Psoas muscle (tissue), 8 donors: ENCODE results near the gene MMP23B. TPM values are rescaled to one million over a fixed set of nuclear protein-coding genes. Genes with fewer than 3 reads are reported as not detected.

Experiments used
- ATAC-seq, 4 donors: fragments of 200-7000 bp; cut with Tn5 transposase; one replicate each; pipeline ENCODE4 v1.9.1; 2020; ENCODE audit warnings: moderate library complexity in 3 of 4, mild to moderate bottlenecking in 2 of 4
- DNase-seq, 2 donors: peaks; one replicate each; pipeline ENCODE4 v3.0.0-alpha.2; 2020
- H3K27ac ChIP-seq: fragments of 200-600 bp; one replicate; pipeline ENCODE4 v1.8.0; 2022
- H3K27me3 ChIP-seq, 3 donors: fragments of 200-600 bp in 1 of 3; one replicate each; pipeline versions ENCODE4 v1.6.1 to v1.8.0; 2013 to 2022; ENCODE audit warnings: low read length in 2 of 3, mild to moderate bottlenecking in 2 of 3, moderate library complexity in 1 of 3; ENCODE audit not compliant: insufficient read depth in 3 of 3
- H3K36me3 ChIP-seq, 2 donors: fragments of 200-600 bp in 1 of 2; one replicate each; pipeline versions ENCODE4 v1.6.1 to v1.8.0; 2013 to 2022; ENCODE audit warnings: low read depth in 1 of 2, mild to moderate bottlenecking in 1 of 2, moderate library complexity in 1 of 2; ENCODE audit not compliant: insufficient read depth in 1 of 2
- H3K4me1 ChIP-seq: fragments of 200-600 bp; one replicate; pipeline ENCODE4 v1.8.0; 2022
- H3K4me3 ChIP-seq: fragments of 200-600 bp; one replicate; pipeline ENCODE4 v1.8.0; 2022; ENCODE audit warnings: mild to moderate bottlenecking
- H3K9me3 ChIP-seq: fragments of 200-600 bp; one replicate; pipeline ENCODE4 v1.8.0; 2022
- CTCF ChIP-seq: fragments of 200-600 bp; IDR thresholded peaks from one replicate; pipeline ENCODE4 v1.8.0; 2022; ENCODE audit warnings: antibody characterized with exemption
- WGBS, 3 donors: extraction: QIAGEN DNeasy Blood & Tissue Kit; methylation state at CpG; one replicate each; pipeline versions ENCODE4 v1.1.6 to v1.1.7; 2013; 5-methylcytosine and 5-hydroxymethylcytosine counted together
- intact Hi-C, 2 donors: fragments of 100-400 bp; cut with DNase I; formaldehyde crosslinking; loops; one replicate each; pipeline versions ENCODE4 v1.11.0 to v1.14.2; 2022
- polyA plus RNA-seq, 3 donors: library from polyadenylated mRNA; stranded (reverse); fragments of 200-250 nt; gene quantifications; one replicate each; pipeline ENCODE4 v1.2.3, GENCODE V29; 2013
- total RNA-seq, 4 donors: library from RNA; stranded (reverse); fragmentation: NEBNext Ultra II Directional in 2 of 4; extraction: Animal tissue kit (Norgen Biotek cat#: 25700) in 2 of 4; gene quantifications; one replicate each; pipeline versions ENCODE4 v1.2.1 to v1.2.4, GENCODE V29; 2021 to 2023
- donor health status: healthy with polysubstance abuse.
- donor health status: DM: no; HTN: no; CAD: no; lungs with moderate emphysema.
- donor health status: Bipolar disorder and iron deficiency.
- donor health status: healthy.
- donor health status: DM: yes; HTN: yes; CAD: no.
- donor health status: DM: no; HTN: no; CAD: no.
- donor health status: DM: no; HTN: no; CAD: no.
- donor health status: DM: yes; HTN: yes; CAD: no.

MMP23B gene
- total and polyA plus RNA-seq, 7 donors: 0.25 to 1.8 (median 0.32) TPM; not detected in 2

GRCh38 chr1:1683104-1683905 is 51.3 kb downstream of the MMP23B start:
- Histone ChIP-seq H3K4me3 (no peak overlapping the region), H3K9me3 (no peaks in the 10 kb centered on the region), H3K36me3 (peaks cover 0 to 6% of the 10 kb centered on the region in 2 donors), H3K4me1 (no peaks in the 10 kb centered on the region), H3K27ac (no peak overlapping the region), H3K27me3 (no peaks in the 10 kb centered on the region)
- intact Hi-C loops: no loop called here
- WGBS, 3 donors: 69 to 73% (median 73%) methylated on average over 26 of the region's 26 CpGs
- DNase-seq: peak in 1 of 2 donors; percentile 44
- ATAC-seq: no peak
- no peak for TF ChIP-seq CTCF

Other genes with a start within 250 kb of the MMP23B start
- 10 to 100 TPM; 40.2 to 71.8 (median 46.1) TPM for gene CCNL2, start 232.8 kb upstream of the MMP23B start, total RNA-seq
- gene CCNL2, start 232.8 kb upstream of the MMP23B start, polyA plus RNA-seq: 10 to 100 TPM; 50.1 to 59.3 (median 54.7) TPM
- 100 to 1,000 TPM; 114 to 159 (median 143) TPM for gene MRPL20, start 224.9 kb upstream of the MMP23B start, total RNA-seq
- gene MRPL20, start 224.9 kb upstream of the MMP23B start, polyA plus RNA-seq: 100 to 1,000 TPM; 211 to 308 (median 255) TPM
- gene ANKRD65, start 210.9 kb upstream of the MMP23B start, total RNA-seq: 1 to 10 TPM in 3 of 4 donors, under 1 TPM in 1; 0.77 to 5.4 (median 3.0) TPM
- gene ANKRD65, start 210.9 kb upstream of the MMP23B start, polyA plus RNA-seq: 1 to 10 TPM; 1.1 to 2.9 (median 1.6) TPM
- 10 to 100 TPM in 3 of 4 donors, 1 to 10 TPM in 1; 4.5 to 25.3 (median 13.8) TPM for gene VWA1, start 196.5 kb upstream of the MMP23B start, total RNA-seq
- 1 to 10 TPM; 1.4 to 7.8 (median 4.1) TPM for gene VWA1, start 196.5 kb upstream of the MMP23B start, polyA plus RNA-seq
- under 1 TPM; 0.47 to 0.99 (median 0.61) TPM for gene ATAD3C, start 182.5 kb upstream of the MMP23B start, total RNA-seq
- gene ATAD3C, start 182.5 kb upstream of the MMP23B start, polyA plus RNA-seq: under 1 TPM; 0.12 to 0.61 (median 0.13) TPM
- 10 to 100 TPM in 1 of 4 donors, 1 to 10 TPM in 3; 4.6 to 11.8 (median 9.0) TPM for gene ATAD3B, start 160.4 kb upstream of the MMP23B start, total RNA-seq
- gene ATAD3B, start 160.4 kb upstream of the MMP23B start, polyA plus RNA-seq: 10 to 100 TPM in 2 of 3 donors, 1 to 10 TPM in 1; 9.6 to 19.4 (median 12.3) TPM
- gene ATAD3A, start 120.0 kb upstream of the MMP23B start, total RNA-seq: 10 to 100 TPM; 20.6 to 33.5 (median 24.1) TPM
- 10 to 100 TPM; 35.6 to 48.6 (median 41.4) TPM for gene ATAD3A, start 120.0 kb upstream of the MMP23B start, polyA plus RNA-seq
- 1 to 10 TPM in 3 of 4 donors, under 1 TPM in 1; 0.88 to 1.4 (median 1.2) TPM for gene TMEM240, start 91.5 kb upstream of the MMP23B start, total RNA-seq
- 1 to 10 TPM in 1 of 3 donors, under 1 TPM in 2; 0.55 to 1.8 (median 0.98) TPM for gene TMEM240, start 91.5 kb upstream of the MMP23B start, polyA plus RNA-seq
- gene SSU72, start 57.3 kb upstream of the MMP23B start, total RNA-seq: 100 to 1,000 TPM; 130 to 185 (median 167) TPM
- 100 to 1,000 TPM; 137 to 207 (median 192) TPM for gene SSU72, start 57.3 kb upstream of the MMP23B start, polyA plus RNA-seq
- gene FNDC10, start 32.0 kb upstream of the MMP23B start, total RNA-seq: under 1 TPM in 3 of 4 donors, not detected in 1; 0.44 to 0.89 (median 0.82) TPM
- under 1 TPM; 0.15 to 0.96 (median 0.34) TPM for gene FNDC10, start 32.0 kb upstream of the MMP23B start, polyA plus RNA-seq
- gene MIB2, start 16.7 kb upstream of the MMP23B start, total RNA-seq: 100 to 1,000 TPM in 1 of 4 donors, 10 to 100 TPM in 3; 66.5 to 106 (median 75.4) TPM
- 10 to 100 TPM; 41.8 to 80.5 (median 78.7) TPM for gene MIB2, start 16.7 kb upstream of the MMP23B start, polyA plus RNA-seq
- gene CDK11B, start 26.8 kb downstream of the MMP23B start, total RNA-seq: 10 to 100 TPM; 30.6 to 43.0 (median 36.4) TPM
- gene CDK11B, start 26.8 kb downstream of the MMP23B start, polyA plus RNA-seq: 10 to 100 TPM; 42.1 to 72.8 (median 55.2) TPM
- 10 to 100 TPM; 12.6 to 23.9 (median 14.9) TPM for gene SLC35E2B, start 60.6 kb downstream of the MMP23B start, total RNA-seq
- gene SLC35E2B, start 60.6 kb downstream of the MMP23B start, polyA plus RNA-seq: 10 to 100 TPM in 2 of 3 donors, 1 to 10 TPM in 1; 9.2 to 16.4 (median 11.5) TPM
- 10 to 100 TPM; 15.9 to 36.6 (median 22.5) TPM for gene CDK11A, start 92.2 kb downstream of the MMP23B start, total RNA-seq
- gene CDK11A, start 92.2 kb downstream of the MMP23B start, polyA plus RNA-seq: 10 to 100 TPM; 16.8 to 29.8 (median 17.4) TPM
- gene NADK, start 146.3 kb downstream of the MMP23B start, total RNA-seq: 10 to 100 TPM; 19.1 to 37.7 (median 28.7) TPM
- 10 to 100 TPM; 14.5 to 25.1 (median 22.5) TPM for gene NADK, start 146.3 kb downstream of the MMP23B start, polyA plus RNA-seq